Hematopoietic multipotent progenitor cell treated with erythropoietin and hydrocortisone succinate and interleukin-3 and kit ligand, for 15 days (in vitro differentiated cells): ENCODE measurements around the gene LRPPRC.

Experiments
- DNase-seq: peaks from one replicate; pipeline ENCODE4 v3.0.0-alpha.2; 2015; ENCODE audit warnings: low spot score

LRPPRC gene

GRCh38 chr2:43906448-43907109 is 89.2 kb downstream of the LRPPRC start:
- DNase-seq = no peak

DNA sequence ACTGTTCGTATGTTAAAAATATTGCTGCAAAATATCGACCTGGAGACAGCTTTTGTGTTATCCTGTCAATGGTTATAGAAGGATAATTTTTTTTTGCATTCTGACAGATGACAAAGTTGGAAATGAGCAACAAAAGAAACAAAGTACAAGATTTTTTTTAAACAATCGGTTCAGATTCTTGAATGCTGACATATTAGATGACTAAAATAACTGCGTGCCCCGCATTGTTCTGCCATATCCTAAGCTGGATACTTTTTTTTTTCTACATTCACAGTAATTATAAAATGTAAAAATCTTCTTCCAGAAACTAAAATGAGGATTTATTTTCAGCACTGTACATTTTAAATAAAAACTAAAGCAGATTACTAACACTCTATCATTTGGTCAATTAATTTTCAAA is 89.9 kb downstream of the LRPPRC start:
- DNase-seq = no peak

GRCh38 chr2:43905371-43905803 is 90.4 kb downstream of the LRPPRC start:
- DNase-seq = no peak

DNA sequence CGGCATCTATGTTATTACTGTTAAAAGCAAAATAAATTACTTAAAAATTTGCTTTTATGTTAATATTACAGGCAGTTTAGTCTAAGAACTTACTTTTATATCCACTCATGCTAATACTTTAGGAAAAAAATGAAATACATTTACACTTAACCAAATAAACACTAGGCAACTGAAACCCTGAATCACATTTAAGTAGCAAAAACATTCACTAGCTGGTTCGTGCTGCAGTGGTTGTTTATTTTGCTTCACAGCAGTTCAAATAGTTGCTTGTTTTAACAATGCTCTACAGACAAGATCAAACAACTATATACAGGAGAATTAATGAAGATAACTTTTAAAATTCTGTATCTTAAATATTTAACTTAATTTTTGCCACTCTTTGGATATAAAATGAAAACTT is 96.2 kb downstream of the LRPPRC start:
- DNase-seq = no peak

- DNase-seq = no peak
Measured at GRCh38 chr2:43898838-43899346, 96.9 kb downstream of the LRPPRC start.

GRCh38 chr2:43898134-43898837 is 97.5 kb downstream of the LRPPRC start:
- DNase-seq = no peak

DNA sequence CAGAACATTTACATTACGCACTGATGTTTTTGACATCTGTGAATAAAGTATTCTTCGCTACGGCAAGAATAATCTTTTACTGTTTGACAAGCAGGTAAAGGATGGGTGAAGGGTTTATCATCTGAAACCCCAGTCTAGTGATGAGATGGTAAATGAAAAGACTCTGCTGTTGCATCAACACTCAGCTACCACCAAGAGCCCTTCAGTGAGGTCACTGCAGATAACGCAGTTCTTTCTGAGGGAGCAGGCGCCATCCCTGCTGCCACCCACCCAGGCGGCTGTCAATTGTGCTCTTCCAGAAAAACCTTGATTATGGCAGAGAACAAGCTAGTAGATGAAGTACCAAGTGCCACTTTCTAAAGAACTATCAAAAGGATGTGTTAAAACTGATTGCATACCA is 98.3 kb downstream of the LRPPRC start:
- no peak for DNase-seq

DNA sequence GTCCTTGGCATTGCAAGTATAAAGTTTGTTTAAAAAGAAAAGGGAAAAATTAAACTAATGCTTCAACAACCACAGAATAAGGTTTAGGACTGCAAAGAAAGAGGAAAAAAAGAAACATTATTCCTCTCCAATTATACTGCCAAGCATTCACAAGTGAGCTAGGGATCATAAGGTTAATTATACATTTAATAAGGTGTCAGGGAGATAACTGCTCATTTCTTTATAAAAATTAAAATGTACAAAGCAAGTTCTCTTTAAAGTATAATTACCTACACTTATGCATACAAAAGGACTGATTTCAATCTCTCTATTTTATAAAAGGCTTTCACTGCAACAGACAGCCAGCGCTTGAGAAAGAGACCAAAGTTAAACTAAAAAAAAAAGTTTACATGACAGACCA is 98.9 kb downstream of the LRPPRC start:
- no peak for DNase-seq

DNA sequence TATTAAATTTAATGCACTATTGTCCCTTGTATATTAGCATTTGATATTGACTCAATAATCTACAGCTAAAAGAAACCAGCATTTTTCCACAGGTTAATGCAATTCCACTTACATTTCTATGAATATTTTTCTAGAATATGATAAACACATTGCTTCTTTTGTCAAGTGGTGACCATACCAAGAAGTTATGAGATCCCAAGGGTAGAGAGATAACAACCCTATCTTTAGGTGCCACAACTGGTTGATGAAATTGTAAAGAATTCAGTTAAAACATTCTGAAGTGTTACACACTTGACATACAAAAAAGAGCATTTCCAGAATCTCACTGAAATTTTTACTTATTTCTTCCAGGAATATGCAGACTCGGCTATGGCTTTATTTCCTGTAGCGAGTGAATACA is 101.0 kb downstream of the LRPPRC start:
- peak; percentile 60 for DNase-seq

- DNase-seq = no peak
Measured at GRCh38 chr2:43890855-43891254, 104.9 kb downstream of the LRPPRC start.

GRCh38 chr2:43889416-43889815 is 106.4 kb downstream of the LRPPRC start:
- DNase-seq = no peak

DNA sequence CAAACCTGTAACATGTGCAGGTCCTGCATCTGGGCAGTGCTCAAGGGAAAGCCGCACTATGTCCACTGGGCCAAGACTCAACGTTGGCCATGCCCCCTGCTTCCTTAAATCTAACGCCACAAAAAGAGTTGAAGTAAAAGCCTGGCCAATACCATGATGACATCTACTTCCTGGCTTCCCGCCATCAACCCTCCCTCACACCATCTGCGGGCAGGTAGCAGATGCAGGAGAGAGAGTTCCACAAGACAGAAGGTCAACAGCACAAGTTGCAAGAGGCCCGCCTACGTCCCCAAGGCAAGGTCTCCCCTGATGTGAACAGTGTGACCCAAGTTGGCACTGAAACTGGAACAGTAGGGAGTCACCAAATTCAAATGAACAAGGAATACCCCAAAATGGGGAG is 108.6 kb downstream of the LRPPRC start:
- DNase-seq = no peak

GRCh38 chr2:43885132-43885632 is 110.6 kb downstream of the LRPPRC start:
- DNase-seq = no peak

GRCh38 chr2:43884689-43885088 is 111.1 kb downstream of the LRPPRC start:
- no peak for DNase-seq

DNA sequence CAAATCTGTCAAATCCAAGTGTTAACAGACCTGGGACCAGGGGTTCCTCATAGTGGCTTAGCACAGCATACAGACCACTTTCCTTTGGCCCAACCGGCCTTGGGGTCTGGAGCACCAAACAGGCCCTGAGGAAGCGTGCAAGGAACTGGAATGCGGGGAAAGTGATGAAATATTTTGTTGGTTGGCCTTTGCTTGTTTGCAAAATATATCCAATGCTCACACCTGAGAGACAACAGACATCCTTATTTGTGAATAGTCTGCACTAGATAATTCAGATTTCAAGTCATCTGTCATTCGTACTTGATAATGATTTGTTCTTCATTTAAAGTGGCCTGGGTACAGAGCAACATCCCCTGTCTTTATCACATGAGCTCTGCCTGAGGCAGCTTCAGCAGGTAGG is 113.5 kb downstream of the LRPPRC start:
- no peak for DNase-seq

- DNase-seq = no peak
Measured at GRCh38 chr2:43880952-43881351, 114.8 kb downstream of the LRPPRC start.

DNA sequence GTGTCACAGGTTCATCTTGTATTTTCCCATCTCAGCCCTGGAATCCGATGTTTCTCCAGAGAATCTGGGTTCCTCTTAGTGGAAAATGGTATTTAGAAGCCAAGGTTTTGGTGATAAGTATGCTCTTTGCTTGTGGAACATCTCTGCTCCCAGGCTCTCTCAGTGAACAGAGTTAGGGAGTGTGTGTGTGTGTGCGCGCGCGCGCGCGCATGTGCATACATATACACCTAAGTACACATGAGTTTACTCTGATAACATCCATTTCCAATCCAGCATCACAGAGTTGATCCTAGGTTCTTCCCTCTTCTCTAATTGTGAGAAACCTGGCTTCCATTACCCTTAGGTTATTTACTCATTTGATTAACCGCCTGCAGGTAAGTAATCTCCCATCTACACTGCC is 115.3 kb downstream of the LRPPRC start:
- no peak for DNase-seq

DNA sequence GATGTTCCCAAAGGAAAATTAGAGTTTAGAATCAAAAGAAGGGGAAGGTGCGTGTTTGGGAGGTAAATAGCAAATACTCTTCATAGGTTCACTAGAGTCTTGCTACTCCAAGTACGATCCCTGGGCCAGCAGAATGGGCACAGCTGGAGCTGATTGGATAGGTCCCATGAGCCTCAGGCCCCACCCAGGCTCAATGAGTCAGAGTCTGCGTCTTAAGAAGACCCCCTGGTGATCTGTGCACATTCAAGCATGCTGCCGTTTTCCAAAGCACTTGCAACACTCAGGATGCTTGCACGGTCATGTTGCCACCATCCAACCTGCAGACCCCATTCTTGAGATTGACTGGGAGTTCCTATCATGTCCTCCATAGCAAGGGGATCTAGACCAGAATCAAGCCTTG is 116.5 kb downstream of the LRPPRC start:
- DNase-seq = no peak

DNA sequence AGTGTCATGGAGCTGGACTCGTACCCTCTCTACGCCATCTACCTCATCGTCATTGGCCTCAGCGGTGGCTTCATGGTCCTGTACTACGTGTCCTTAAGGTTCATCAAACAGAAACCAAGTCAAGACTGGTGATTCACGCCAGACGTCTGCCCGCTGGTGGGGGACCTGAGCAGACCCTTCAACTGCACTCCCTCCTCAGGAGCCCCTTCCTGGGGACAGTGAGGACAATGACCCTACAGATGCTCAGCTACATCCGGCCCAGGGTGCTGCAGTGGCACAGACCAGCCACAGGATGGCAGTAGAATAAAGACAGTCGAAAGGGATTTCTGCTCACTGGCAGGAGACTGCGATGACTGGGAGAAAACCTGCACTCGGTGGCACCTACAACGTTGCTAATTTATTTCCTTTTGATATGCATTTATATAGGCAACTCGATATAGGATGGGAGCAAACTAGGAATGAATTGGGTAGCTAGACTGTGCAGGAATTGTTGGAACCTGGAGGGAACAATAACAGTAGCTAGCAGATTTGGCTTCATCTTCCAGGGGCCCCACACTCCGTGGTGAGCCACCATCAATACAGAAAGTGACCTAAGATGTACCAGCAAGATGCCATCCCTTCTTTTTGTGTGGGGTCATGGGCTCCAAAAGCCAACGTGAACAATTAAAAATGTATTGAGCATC is 117.9 kb downstream of the LRPPRC start:
- peak; percentile 64 for DNase-seq

DNA sequence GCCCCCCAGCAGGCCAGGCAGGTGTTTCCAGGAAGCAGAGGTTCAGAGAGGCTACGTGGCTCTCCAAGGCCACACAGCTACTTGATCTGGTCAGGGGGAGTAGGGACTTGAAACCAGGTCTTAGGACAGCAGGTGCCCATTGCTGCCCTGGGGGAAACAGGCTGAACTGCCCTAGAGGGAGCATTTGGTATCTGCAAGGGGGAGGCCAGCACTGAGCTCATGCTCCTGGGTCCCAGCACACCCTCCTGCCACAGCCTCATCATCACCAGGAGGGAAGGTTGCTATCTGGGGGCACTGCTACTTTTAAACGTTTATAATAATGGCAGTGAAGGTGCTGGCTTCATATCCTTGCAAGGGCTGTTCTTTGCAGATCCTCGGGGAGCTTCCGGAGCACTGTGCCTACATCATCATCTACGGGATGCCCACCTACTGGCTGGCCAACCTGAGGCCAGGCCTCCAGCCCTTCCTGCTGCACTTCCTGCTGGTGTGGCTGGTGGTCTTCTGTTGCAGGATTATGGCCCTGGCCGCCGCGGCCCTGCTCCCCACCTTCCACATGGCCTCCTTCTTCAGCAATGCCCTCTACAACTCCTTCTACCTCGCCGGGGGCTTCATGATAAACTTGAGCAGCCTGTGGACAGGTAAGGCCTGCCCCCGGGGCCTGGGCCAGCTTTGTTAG is 120.9 kb downstream of the LRPPRC start:
- no peak for DNase-seq

GRCh38 chr2:43872151-43872550 is 123.6 kb downstream of the LRPPRC start:
- DNase-seq = no peak

GRCh38 chr2:43855292-43855691 is 140.5 kb downstream of the LRPPRC start:
- DNase-seq = no peak
